GM12878 (cell line): Measurements from ENCODE around the gene GALT. TPM values are rescaled to one million over a fixed set of nuclear protein-coding genes. Genes with fewer than 3 reads are reported as not detected.

ENCODE experiments used
- ATF7 ChIP-seq: fragments of 450-650 bp; IDR thresholded peaks from 2 replicates; pipeline ENCODE4 v1.6.1; 2016; ENCODE audit warnings: low read depth, mild to moderate bottlenecking
- CBX3 ChIP-seq: fragments of 200-600 bp; sonication (generic); IDR thresholded peaks from 2 replicates; pipeline ENCODE4 v1.6.1; 2016; ENCODE audit warnings: low read depth, borderline replicate concordance
- CHD1 ChIP-seq: IDR thresholded peaks from 2 replicates; pipeline ENCODE4 v1.6.1; 2012; ENCODE audit warnings: low read depth, low read length, improper control_type of control experiment
- CHD4 ChIP-seq: fragments of 200-600 bp; sonication (generic); IDR thresholded peaks from 2 replicates; pipeline ENCODE4 v1.6.1; 2016; ENCODE audit warnings: mild to moderate bottlenecking
- EED ChIP-seq: sonication (generic); IDR thresholded peaks from 2 replicates; pipeline ENCODE4 v1.6.1; 2016; ENCODE audit warnings: antibody characterized with exemption, low read depth
- LARP7 ChIP-seq: fragments of 450-650 bp; IDR thresholded peaks from 2 replicates; pipeline ENCODE4 v1.6.1; 2017; ENCODE audit warnings: mild to moderate bottlenecking
- MXI1 ChIP-seq: fragments of 150-350 bp; IDR thresholded peaks from 2 replicates; pipeline ENCODE4 v1.6.1; 2011; ENCODE audit warnings: low read depth, mild to moderate bottlenecking, inconsistent platforms, low read length, improper control_type of control experiment
- NBN ChIP-seq: fragments of 450-650 bp; IDR thresholded peaks from 2 replicates; pipeline ENCODE4 v1.6.1; 2016
- PAX5 ChIP-seq: IDR thresholded peaks from 2 replicates; pipeline ENCODE4 v1.6.1; 2011; ENCODE audit warnings: low read depth, low read length, borderline replicate concordance
- PAX8 ChIP-seq: fragments of 450-650 bp; IDR thresholded peaks from 2 replicates; pipeline ENCODE4 v1.6.1; 2017; ENCODE audit warnings: mild to moderate bottlenecking, moderate library complexity
- POLR2A ChIP-seq: IDR thresholded peaks from 2 replicates; pipeline ENCODE4 v1.6.1; 2011; ENCODE audit warnings: low read depth, mild to moderate bottlenecking, low read length
- RAD51 ChIP-seq: fragments of 450-650 bp; IDR thresholded peaks from 2 replicates; pipeline ENCODE4 v1.6.1; 2016; ENCODE audit warnings: moderate library complexity, mild to moderate bottlenecking, inconsistent platforms
- REST ChIP-seq: IDR thresholded peaks from 2 replicates; pipeline ENCODE4 v1.6.1; 2012; ENCODE audit warnings: mild to moderate bottlenecking, low read depth, low read length
- RFX5 ChIP-seq: IDR thresholded peaks from 2 replicates; pipeline ENCODE4 v1.6.1; 2011; ENCODE audit warnings: low read depth, low read length, improper control_type of control experiment
- SREBF1 ChIP-seq: IDR thresholded peaks from 2 replicates; pipeline ENCODE4 v1.6.1; 2012; ENCODE audit warnings: mild to moderate bottlenecking, low read length
- ZBTB33 ChIP-seq: fragments of 450-650 bp; IDR thresholded peaks from 2 replicates; pipeline ENCODE4 v1.6.1; 2017; ENCODE audit warnings: mild to moderate bottlenecking
- ZNF622 ChIP-seq: fragments of 450-650 bp; IDR thresholded peaks from 2 replicates; pipeline ENCODE4 v1.6.1; 2017; ENCODE audit warnings: mild to moderate bottlenecking, inconsistent platforms
- ZSCAN29 ChIP-seq: fragments of 450-650 bp; IDR thresholded peaks from 2 replicates; pipeline ENCODE4 v1.6.1; 2017; ENCODE audit warnings: mild to moderate bottlenecking, moderate library complexity
- ZZZ3 ChIP-seq: IDR thresholded peaks from 2 replicates; pipeline ENCODE4 v1.6.1; 2011; ENCODE audit warnings: low read depth; ENCODE audit not compliant: control insufficient read depth, insufficient read length
- polyA plus RNA-seq, 11 experiments: library from polyadenylated mRNA; depleted of rRNA in 4 of 11; unstranded in 6 of 11; stranded (reverse) in 5 of 11; fragments of >200 nt; fragmentation: Nextera tagmentation in 4 of 11; fragmentation: Illumina TruSeq in 1 of 11; extraction: Ambion mirVana in 4 of 11; extraction: Trizol in 1 of 11; gene quantifications; 1 replicate in 1 of 11; 2 replicates in 10 of 11; pipeline versions ENCODE4 v1.2.1 to v1.2.3, GENCODE V29; 2011 to 2016; ENCODE audit warnings: inconsistent platforms in 2 of 11, missing spikeins in 2 of 11, low read depth in 1 of 11
- total RNA-seq, 4 experiments: library from RNA; depleted of rRNA in 3 of 4; stranded (reverse); fragments of >200 nt in 3 of 4; fragmentation: Illumina TruSeq in 1 of 4; extraction: Trizol in 1 of 4; gene quantifications; 2 replicates each; pipeline versions ENCODE4 v1.2.1 to v1.2.3, GENCODE V29; 2013 to 2021
- TF ChIP-seq, protein P1 (sequence below), 3 experiments: IDR thresholded peaks in 2 of 3; conservative IDR thresholded peaks in 1 of 3; 2 replicates each; pipeline ENCODE4 v1.5.1; 2011; ENCODE audit warnings: low read depth in 3 of 3, low read length in 3 of 3, mild to moderate bottlenecking in 3 of 3, control low read depth in 2 of 3, moderate library complexity in 2 of 3, inconsistent platforms in 1 of 3, mixed read lengths in 1 of 3; ENCODE audit not compliant: control insufficient read depth in 2 of 3, insufficient read depth in 1 of 3; ENCODE audit errors: extremely low read depth in 1 of 3
- TF ChIP-seq, protein P2 (sequence below): IDR thresholded peaks from 2 replicates; pipeline ENCODE4 v1.6.1; 2011; ENCODE audit warnings: borderline replicate concordance, low read depth, mild to moderate bottlenecking, moderate library complexity, low read length; ENCODE audit not compliant: insufficient read depth, poor library complexity, severe bottlenecking
- TF ChIP-seq, protein P3 (sequence below): fragments of 450-650 bp; IDR thresholded peaks from 2 replicates; pipeline ENCODE4 v1.6.1; 2016; ENCODE audit warnings: mild to moderate bottlenecking

The GALT gene
- total and polyA plus RNA-seq, 10 of the 15 experiments (the other 5 are each of a cell fraction or from before 2014, with no cell fraction given), result 9.3 to 34.1 (median 26.9) TPM

DNA sequence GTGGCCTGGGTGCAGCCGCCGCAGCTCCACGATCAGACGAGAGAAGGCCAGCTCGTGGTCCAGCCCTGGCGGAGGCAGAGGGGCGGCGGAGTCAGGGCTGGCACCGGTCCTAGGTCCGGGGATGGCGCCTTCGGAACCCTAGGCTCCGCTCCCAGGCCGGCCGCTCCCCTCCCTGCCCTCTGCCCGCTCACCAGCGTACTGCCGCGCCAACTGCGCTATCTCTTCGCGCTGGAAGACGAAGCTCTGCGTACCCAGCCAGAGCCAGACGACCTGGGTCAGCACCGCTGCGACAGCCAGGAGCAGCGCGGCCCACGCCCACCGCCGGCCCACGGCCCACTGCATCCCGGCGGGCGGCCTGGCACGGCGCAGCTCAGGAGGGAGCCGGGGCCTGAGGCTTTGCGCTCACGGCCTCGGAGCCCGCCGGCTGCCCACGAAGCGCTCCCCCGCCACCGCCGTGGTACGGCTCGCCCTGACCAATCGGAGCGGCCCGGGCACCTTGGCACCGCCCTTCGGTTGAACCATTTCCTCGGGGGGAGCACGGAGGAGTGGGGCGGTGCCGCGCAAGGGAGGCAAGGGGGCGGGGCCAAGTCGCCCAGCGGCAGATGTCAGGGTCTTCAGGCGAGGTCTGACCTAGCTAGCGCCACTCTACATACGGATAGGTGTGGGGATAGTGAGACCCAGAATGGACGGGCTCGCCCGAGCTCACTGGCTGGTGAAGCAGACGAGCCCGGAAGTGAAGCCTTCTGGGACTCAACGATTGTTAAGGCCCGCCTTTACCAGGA lies 8.9 kb upstream of the GALT start, which contains the start of gene SIGMAR1 (continued):
- TF ChIP-seq, protein P1, sequence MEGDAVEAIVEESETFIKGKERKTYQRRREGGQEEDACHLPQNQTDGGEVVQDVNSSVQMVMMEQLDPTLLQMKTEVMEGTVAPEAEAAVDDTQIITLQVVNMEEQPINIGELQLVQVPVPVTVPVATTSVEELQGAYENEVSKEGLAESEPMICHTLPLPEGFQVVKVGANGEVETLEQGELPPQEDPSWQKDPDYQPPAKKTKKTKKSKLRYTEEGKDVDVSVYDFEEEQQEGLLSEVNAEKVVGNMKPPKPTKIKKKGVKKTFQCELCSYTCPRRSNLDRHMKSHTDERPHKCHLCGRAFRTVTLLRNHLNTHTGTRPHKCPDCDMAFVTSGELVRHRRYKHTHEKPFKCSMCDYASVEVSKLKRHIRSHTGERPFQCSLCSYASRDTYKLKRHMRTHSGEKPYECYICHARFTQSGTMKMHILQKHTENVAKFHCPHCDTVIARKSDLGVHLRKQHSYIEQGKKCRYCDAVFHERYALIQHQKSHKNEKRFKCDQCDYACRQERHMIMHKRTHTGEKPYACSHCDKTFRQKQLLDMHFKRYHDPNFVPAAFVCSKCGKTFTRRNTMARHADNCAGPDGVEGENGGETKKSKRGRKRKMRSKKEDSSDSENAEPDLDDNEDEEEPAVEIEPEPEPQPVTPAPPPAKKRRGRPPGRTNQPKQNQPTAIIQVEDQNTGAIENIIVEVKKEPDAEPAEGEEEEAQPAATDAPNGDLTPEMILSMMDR (IDR thresholded peaks at IDR 0.05 in 2 of 3, conservative IDR thresholded peaks at IDR 0.05 in 1 of 3; ENCODE audit: control insufficient read depth in 2 of 3, extremely low read depth in 1 of 3, insufficient read depth in 1 of 3, low read depth in 3 of 3, low read length in 3 of 3), result no peak
- TF ChIP-seq POLR2A (peak; percentile 96), PAX5 (no peak), RFX5 (no peak), MXI1 (no peak), RAD51 (no peak), REST (no peak), ZNF622 (no peak), PAX8 (no peak), EED (no peak), ZZZ3 (no peak), LARP7 (peak; percentile 86; the same call in 1 of the 2 replicates), CHD1 (peak; percentile 97), NBN (peak; percentile 39; the same call in 1 of the 2 replicates), ATF7 (peak; percentile 98), SREBF1 (peak; percentile 88; the same call in 1 of the 2 replicates), ZSCAN29 (no peak), ZBTB33 (no peak), CBX3 (no peak), CHD4 (no peak)
- TF ChIP-seq, protein P2, sequence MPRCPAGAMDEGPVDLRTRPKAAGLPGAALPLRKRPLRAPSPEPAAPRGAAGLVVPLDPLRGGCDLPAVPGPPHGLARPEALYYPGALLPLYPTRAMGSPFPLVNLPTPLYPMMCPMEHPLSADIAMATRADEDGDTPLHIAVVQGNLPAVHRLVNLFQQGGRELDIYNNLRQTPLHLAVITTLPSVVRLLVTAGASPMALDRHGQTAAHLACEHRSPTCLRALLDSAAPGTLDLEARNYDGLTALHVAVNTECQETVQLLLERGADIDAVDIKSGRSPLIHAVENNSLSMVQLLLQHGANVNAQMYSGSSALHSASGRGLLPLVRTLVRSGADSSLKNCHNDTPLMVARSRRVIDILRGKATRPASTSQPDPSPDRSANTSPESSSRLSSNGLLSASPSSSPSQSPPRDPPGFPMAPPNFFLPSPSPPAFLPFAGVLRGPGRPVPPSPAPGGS, result no peak
- TF ChIP-seq, protein P3, sequence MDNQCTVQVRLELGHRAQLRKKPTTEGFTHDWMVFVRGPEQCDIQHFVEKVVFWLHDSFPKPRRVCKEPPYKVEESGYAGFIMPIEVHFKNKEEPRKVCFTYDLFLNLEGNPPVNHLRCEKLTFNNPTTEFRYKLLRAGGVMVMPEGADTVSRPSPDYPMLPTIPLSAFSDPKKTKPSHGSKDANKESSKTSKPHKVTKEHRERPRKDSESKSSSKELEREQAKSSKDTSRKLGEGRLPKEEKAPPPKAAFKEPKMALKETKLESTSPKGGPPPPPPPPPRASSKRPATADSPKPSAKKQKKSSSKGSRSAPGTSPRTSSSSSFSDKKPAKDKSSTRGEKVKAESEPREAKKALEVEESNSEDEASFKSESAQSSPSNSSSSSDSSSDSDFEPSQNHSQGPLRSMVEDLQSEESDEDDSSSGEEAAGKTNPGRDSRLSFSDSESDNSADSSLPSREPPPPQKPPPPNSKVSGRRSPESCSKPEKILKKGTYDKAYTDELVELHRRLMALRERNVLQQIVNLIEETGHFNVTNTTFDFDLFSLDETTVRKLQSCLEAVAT, result no peak; the same call in 1 of the 2 replicates
